ENCODE measurements around the gene PPP1R9A. TPM values are rescaled to one million over a fixed set of nuclear protein-coding genes. Genes with fewer than 3 reads are reported as not detected.

The PPP1R9A gene
- 3.0 to 5.8 TPM (median 5.6 TPM) in 5 replicates for total RNA-seq (2022; extraction: Qiagen RNA extraction; ENCODE audit: low read depth)

GRCh38 chr7:94907026-94907810, at the start of gene PPP1R9A:
Gene PPP1R9A, plus strand, starts transcription at chr7:94907594. Its CDS starts 2,520 bp downstream, at chr7:94910114.

GRCh38 chr7:95324431-95324830, 417.0 kb downstream of the PPP1R9A start, which contains the start of gene PON1:
Gene PON1, minus strand, starts transcription at chr7:95324532. Its CDS starts 57 bp downstream, at chr7:95324475.

Data from A549 treated with DMSO at 1 μM for 4 hours (cell line).